CD14-positive monocyte (primary cell): ENCODE measurements around the gene ORAI1. TPM values are rescaled to one million over a fixed set of nuclear protein-coding genes. Genes with fewer than 3 reads are reported as not detected.

ENCODE experiments used
- DNase-seq, 3 donors: peaks; one replicate each; pipeline ENCODE4 v3.0.0-alpha.2; 2011 to 2022
- H2AFZ ChIP-seq: 2 replicates; pipeline ENCODE4 v1.6.0; 2012; ENCODE audit warnings: mild to moderate bottlenecking, low read depth, low read length, inconsistent platforms; ENCODE audit not compliant: insufficient read depth, poor library complexity, severe bottlenecking
- H3K27ac ChIP-seq, 2 donors: 1 replicate in 1 of 2; 2 replicates in 1 of 2; pipeline ENCODE4 v1.5.1; 2012 to 2013; ENCODE audit warnings: low read length in 2 of 2, control low read depth in 1 of 2, inconsistent platforms in 1 of 2, low read depth in 1 of 2, mild to moderate bottlenecking in 1 of 2
- H3K27me3 ChIP-seq, 2 donors: one replicate each; pipeline versions ENCODE4 v1.6.0 to v1.6.1; 2011 to 2013; ENCODE audit warnings: low read length in 2 of 2; ENCODE audit not compliant: control insufficient read depth in 2 of 2, insufficient read depth in 2 of 2
- H3K36me3 ChIP-seq, 2 donors: replicated peaks in 1 of 2; 1 replicate in 1 of 2; 2 replicates in 1 of 2; pipeline versions ENCODE4 v1.5.1 to v1.6.1; 2012 to 2013; ENCODE audit warnings: low read length in 2 of 2, control low read depth in 1 of 2, inconsistent platforms in 1 of 2, mild to moderate bottlenecking in 1 of 2; ENCODE audit not compliant: insufficient read depth in 2 of 2, control insufficient read depth in 1 of 2
- H3K4me1 ChIP-seq, 2 donors: 1 replicate in 1 of 2; 2 replicates in 1 of 2; pipeline versions ENCODE4 v1.5.1 to v1.6.1; 2012 to 2013; ENCODE audit warnings: low read length in 2 of 2, control low read depth in 1 of 2, inconsistent platforms in 1 of 2, mild to moderate bottlenecking in 1 of 2, moderate library complexity in 1 of 2; ENCODE audit not compliant: insufficient read depth in 2 of 2, control insufficient read depth in 1 of 2
- H3K4me2 ChIP-seq: replicated peaks from 2 replicates; pipeline ENCODE3; 2012; ENCODE audit warnings: low read length, moderate library complexity, mild to moderate bottlenecking; ENCODE audit not compliant: poor library complexity, severe bottlenecking; ENCODE audit errors: extremely low read depth
- H3K4me3 ChIP-seq, 3 experiments: fragments of 200-600 bp in 1 of 3; sonication (generic) in 1 of 3; replicated peaks in 1 of 3; 1 replicate in 2 of 3; 2 replicates in 1 of 3; pipeline ENCODE4 v1.5.1; 2011 to 2013; ENCODE audit warnings: low read length in 3 of 3, mild to moderate bottlenecking in 3 of 3, control low read depth in 2 of 3, low read depth in 2 of 3, inconsistent platforms in 1 of 3, moderate library complexity in 1 of 3
- H3K79me2 ChIP-seq: 2 replicates; pipeline ENCODE4 v1.6.0; 2012; ENCODE audit warnings: mild to moderate bottlenecking, control low read depth, inconsistent platforms, low read length, moderate library complexity; ENCODE audit not compliant: insufficient read depth
- H3K9ac ChIP-seq: 2 replicates; pipeline ENCODE4 v1.6.0; 2017; ENCODE audit warnings: low read length, mild to moderate bottlenecking; ENCODE audit not compliant: insufficient read depth, poor library complexity, severe bottlenecking
- H3K9me3 ChIP-seq, 2 donors: replicated peaks in 1 of 2; 1 replicate in 1 of 2; 2 replicates in 1 of 2; pipeline versions ENCODE4 v1.5.1 to v1.6.1; 2012 to 2013; ENCODE audit warnings: low read length in 2 of 2, control low read depth in 1 of 2; ENCODE audit not compliant: control insufficient read depth in 1 of 2, insufficient read depth in 1 of 2
- H4K20me1 ChIP-seq: 2 replicates; pipeline ENCODE4 v1.6.0; 2012; ENCODE audit warnings: mild to moderate bottlenecking, low read length, control low read depth, moderate library complexity; ENCODE audit not compliant: insufficient read depth
- H3K27ac Mint-ChIP-seq, 7 donors: one replicate each; pipeline ENCODE4 v1.8.0; 2020; ENCODE audit warnings: mild to moderate bottlenecking in 7 of 7, mixed read lengths in 7 of 7, moderate library complexity in 6 of 7, inconsistent platforms in 2 of 7
- H3K27me3 Mint-ChIP-seq, 3 donors: one replicate each; pipeline ENCODE4 v1.8.0; 2021 to 2022; ENCODE audit warnings: low read depth in 3 of 3, mild to moderate bottlenecking in 3 of 3, mixed read lengths in 3 of 3, moderate library complexity in 3 of 3, inconsistent platforms in 1 of 3
- H3K36me3 Mint-ChIP-seq, 2 donors: one replicate each; pipeline ENCODE4 v1.8.0; 2020; ENCODE audit warnings: mixed read lengths in 2 of 2, inconsistent platforms in 1 of 2, mild to moderate bottlenecking in 1 of 2
- H3K4me1 Mint-ChIP-seq: one replicate; pipeline ENCODE4 v1.8.0; 2020; ENCODE audit warnings: mild to moderate bottlenecking, mixed read lengths
- H3K4me3 Mint-ChIP-seq, 2 donors: one replicate each; pipeline ENCODE4 v1.8.0; 2020; ENCODE audit warnings: mild to moderate bottlenecking in 2 of 2, mixed read lengths in 2 of 2, moderate library complexity in 1 of 2
- H3K9me3 Mint-ChIP-seq, 7 donors: one replicate each; pipeline ENCODE4 v1.8.0; 2020 to 2022; ENCODE audit warnings: mixed read lengths in 7 of 7, mild to moderate bottlenecking in 6 of 7, moderate library complexity in 6 of 7, inconsistent platforms in 2 of 7
- CTCF ChIP-seq: fragments of 200-600 bp; IDR thresholded peaks from one replicate; pipeline ENCODE4 v1.8.0; 2022; ENCODE audit warnings: antibody characterized with exemption, mild to moderate bottlenecking
- WGBS: methylation state at CpG from one replicate; pipeline ENCODE4 v1.1.5; 2013; ENCODE audit warnings: missing lambda C conversion rate; ENCODE audit not compliant: insufficient coverage; 5-methylcytosine and 5-hydroxymethylcytosine counted together
- intact Hi-C, 2 donors: fragments of 100-400 bp; cut with micrococcal nuclease; formaldehyde crosslinking; loops; one replicate each; pipeline versions ENCODE4 v1.15.0 to v1.15.1; 2023
- polyA plus RNA-seq, 3 donors: library from polyadenylated mRNA; depleted of rRNA in 1 of 3; unstranded in 2 of 3; stranded (reverse) in 1 of 3; fragments of 300-500 nt in 2 of 3; fragments of >200 nt in 1 of 3; fragmentation: Illumina TruSeq in 2 of 3; gene quantifications; 1 replicate in 2 of 3; 2 replicates in 1 of 3; pipeline ENCODE4 v1.2.3, GENCODE V29; 2012 to 2021

ORAI1 gene
- polyA plus RNA-seq, 3 donors: 36.4 to 77.9 (median 54.6) TPM

- intact Hi-C loops: no loop called here
- H4K20me1 ChIP-seq: no peaks in the 10 kb centered on the region
- Mint-ChIP-seq H3K4me3 (no peak overlapping the region), H3K27me3 (peaks cover 0 to 1% (median 0%) of the 10 kb centered on the region in 3 donors), H3K9me3 (peaks cover 0 to 5% (median 0%) of the 10 kb centered on the region in 7 donors), H3K4me1 (peaks cover 44% of the 10 kb centered on the region), H3K36me3 (peaks cover 5 to 7% of the 10 kb centered on the region in 2 donors), H3K27ac (peak overlapping the region in 1 of 7 donors; percentile 58)
- H3K4me2 ChIP-seq: no peak overlapping the region
- H3K9me3 ChIP-seq: no peaks in the 10 kb centered on the region
- no peak overlapping the region for H2AFZ ChIP-seq
- peaks cover 35 to 47% of the 10 kb centered on the region in 2 donors for H3K4me1 ChIP-seq
- H3K27ac ChIP-seq: no peak overlapping the region
- H3K4me3 ChIP-seq: no peak overlapping the region
- no peaks in the 10 kb centered on the region for H3K36me3 ChIP-seq
- no peaks in the 10 kb centered on the region for H3K79me2 ChIP-seq
- no peak overlapping the region for H3K9ac ChIP-seq
- 100% methylated on average over 2 of the region's 2 CpGs for whole genome bisulfite sequencing
- H3K27me3 ChIP-seq: no peaks in the 10 kb centered on the region
- no peak for TF ChIP-seq CTCF
- no peak for DNase-seq
These were observed 29.8 kb downstream of the ORAI1 start for GRCh38 chr12:121656122-121656521.

- no peak overlapping the region for H2AFZ ChIP-seq
These were observed 31.1 kb downstream of the ORAI1 start for GRCh38 chr12:121657305-121658008.

More at GRCh38 chr12:121657305-121658008, 31.1 kb downstream of the ORAI1 start:
- Histone ChIP-seq H3K36me3 (no peaks in the 10 kb centered on the region), H3K27ac (peak overlapping the region in 1 of 2 donors; percentile 96), H3K9me3 (no peaks in the 10 kb centered on the region), H3K4me3 (no peak overlapping the region), H3K27me3 (no peaks in the 10 kb centered on the region), H3K79me2 (no peaks in the 10 kb centered on the region), H3K9ac (no peak overlapping the region), H3K4me1 (peaks cover 42 to 58% of the 10 kb centered on the region in 2 donors), H3K4me2 (no peak overlapping the region), H4K20me1 (no peaks in the 10 kb centered on the region)
- H3K27ac Mint-ChIP-seq: peak overlapping the region in 4 of 7 donors; percentile 33 to 98 (median 96)
- no peak for DNase-seq
- 95% methylated on average over 6 of the region's 18 CpGs for WGBS
- peaks cover 0 to 1% (median 0%) of the 10 kb centered on the region in 3 donors for H3K27me3 Mint-ChIP-seq
- TF ChIP-seq CTCF: no peak
- intact Hi-C loops: no loop called here
- H3K4me3 Mint-ChIP-seq: no peak overlapping the region
- H3K36me3 Mint-ChIP-seq: peaks cover 2 to 3% of the 10 kb centered on the region in 2 donors
- peaks cover 0 to 5% (median 0%) of the 10 kb centered on the region in 7 donors for H3K9me3 Mint-ChIP-seq
- peaks cover 54% of the 10 kb centered on the region for H3K4me1 Mint-ChIP-seq
